GM19452 (cell line): Measurements from ENCODE around the gene CMIP.

Experiments
- ATAC-seq: cut with Tn5 transposase; IDR thresholded peaks from one replicate; pipeline ENCODE4 v1.9.1; 2021; ENCODE audit not compliant: unreplicated experiment

The CMIP gene

GRCh38 chr16:81578636-81579413 is 134.2 kb downstream of the CMIP start:
- no peak for ATAC-seq

- ATAC-seq = no peak
These were observed 136.5 kb downstream of the CMIP start for GRCh38 chr16:81581107-81581506.

GRCh38 chr16:81582655-81583441 is 138.2 kb downstream of the CMIP start:
- no peak for ATAC-seq

- no peak for ATAC-seq
These were observed 139.5 kb downstream of the CMIP start for GRCh38 chr16:81583893-81584631.

GRCh38 chr16:81585785-81586184 is 141.2 kb downstream of the CMIP start:
- no peak for ATAC-seq

GRCh38 chr16:81586417-81586816 is 141.8 kb downstream of the CMIP start:
- no peak for ATAC-seq

GRCh38 chr16:81586977-81587625 is 142.5 kb downstream of the CMIP start:
- no peak for ATAC-seq

- no peak for ATAC-seq
These were observed 143.1 kb downstream of the CMIP start for GRCh38 chr16:81587626-81588160.

GRCh38 chr16:81588326-81589081 is 143.9 kb downstream of the CMIP start:
- ATAC-seq = no peak

GRCh38 chr16:81589975-81590650 is 145.5 kb downstream of the CMIP start:
- no peak for ATAC-seq

- no peak for ATAC-seq
These were observed 146.3 kb downstream of the CMIP start for GRCh38 chr16:81590714-81591544.

GRCh38 chr16:81591545-81591870 is 146.9 kb downstream of the CMIP start:
- ATAC-seq = no peak

- ATAC-seq = no peak
These were observed 147.8 kb downstream of the CMIP start for GRCh38 chr16:81592353-81592866.

- ATAC-seq = no peak
These were observed 148.9 kb downstream of the CMIP start for GRCh38 chr16:81593481-81593880.

- ATAC-seq = no peak
These were observed 151.2 kb downstream of the CMIP start for GRCh38 chr16:81595629-81596292.

- no peak for ATAC-seq
These were observed 152.6 kb downstream of the CMIP start for GRCh38 chr16:81597079-81597658.

- ATAC-seq = no peak
These were observed 153.5 kb downstream of the CMIP start for GRCh38 chr16:81598083-81598482.
